Inferior parietal cortex (tissue), 1 donor: ENCODE results near the gene MLLT3.

Source experiments
- DNase-seq: peaks from one replicate; pipeline ENCODE4 v3.0.0-alpha.2; 2016; ENCODE audit errors: extremely low spot score

Gene MLLT3

GRCh38 chr9:20512106-20512505 is 110.2 kb downstream of the MLLT3 start:
- DNase-seq: no peak

GRCh38 chr9:20511686-20512085 is 110.6 kb downstream of the MLLT3 start:
- DNase-seq: no peak

- DNase-seq: no peak
These were observed 112.8 kb downstream of the MLLT3 start for GRCh38 chr9:20509466-20509865.

- no peak for DNase-seq
These were observed 114.1 kb downstream of the MLLT3 start for GRCh38 chr9:20508242-20508641.

- DNase-seq: no peak
These were observed 114.9 kb downstream of the MLLT3 start for GRCh38 chr9:20507431-20507830.

GRCh38 chr9:20506099-20506900 is 116.0 kb downstream of the MLLT3 start:
- no peak for DNase-seq

- DNase-seq: no peak
These were observed 116.7 kb downstream of the MLLT3 start for GRCh38 chr9:20505574-20505973.

DNA sequence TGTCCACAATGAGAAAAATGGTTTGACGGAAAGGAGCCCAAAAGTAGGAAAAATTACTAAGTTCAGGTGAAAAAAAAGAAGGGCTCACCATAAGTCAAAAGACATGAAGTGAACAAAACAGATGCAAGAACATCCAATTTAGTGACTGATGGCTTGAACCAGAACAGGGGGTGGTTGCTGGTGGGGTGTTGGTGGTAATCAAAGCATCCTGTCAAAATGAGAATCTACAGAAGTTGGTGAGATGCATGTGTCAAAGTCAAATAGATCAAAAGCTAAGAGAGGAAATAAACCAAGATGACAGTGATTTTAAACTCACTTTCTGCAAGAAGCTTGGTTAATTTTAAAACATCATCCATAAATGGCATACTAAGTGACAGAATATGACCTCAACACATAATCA is 117.4 kb downstream of the MLLT3 start:
- no peak for DNase-seq

DNA sequence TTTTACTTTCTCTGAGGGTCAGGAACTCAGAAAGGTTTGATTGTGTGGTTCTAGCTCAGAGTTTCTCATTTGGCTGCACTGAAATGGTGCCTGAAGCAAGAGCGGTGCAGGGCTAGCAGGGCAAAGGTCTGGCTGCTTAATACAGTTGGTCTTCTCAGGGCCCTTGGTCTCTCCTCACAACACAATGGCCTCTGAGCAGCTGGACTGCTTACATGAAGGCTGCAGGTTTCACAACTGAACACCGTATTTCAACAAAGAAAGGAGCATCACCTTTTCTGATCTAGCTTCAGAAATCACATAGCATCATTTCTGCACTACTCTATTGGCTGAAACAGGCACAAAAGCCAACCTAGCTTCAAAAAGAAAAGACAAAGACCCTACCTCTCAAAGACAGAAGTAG is 122.2 kb downstream of the MLLT3 start:
- DNase-seq: no peak

DNA sequence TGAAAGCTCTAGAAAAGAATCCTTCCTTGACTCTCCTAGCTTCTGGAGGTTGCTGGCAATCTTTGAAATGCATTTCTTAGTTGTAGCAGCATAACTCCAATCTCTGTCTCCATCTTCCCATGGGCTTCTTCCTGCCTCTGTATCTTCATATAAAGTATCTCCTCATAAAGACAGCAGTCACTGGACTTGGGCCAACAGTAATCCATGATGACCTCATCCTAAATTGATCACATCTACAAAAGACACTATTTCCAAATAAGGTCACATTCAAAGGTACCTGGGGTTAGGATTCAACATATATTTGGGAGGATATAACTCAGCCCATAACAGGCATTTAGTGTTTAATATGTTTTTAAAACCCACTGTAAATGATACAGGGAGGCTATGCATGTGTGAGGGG is 123.3 kb downstream of the MLLT3 start:
- DNase-seq: no peak

GRCh38 chr9:20496328-20496727 is 126.0 kb downstream of the MLLT3 start:
- DNase-seq: no peak

DNA sequence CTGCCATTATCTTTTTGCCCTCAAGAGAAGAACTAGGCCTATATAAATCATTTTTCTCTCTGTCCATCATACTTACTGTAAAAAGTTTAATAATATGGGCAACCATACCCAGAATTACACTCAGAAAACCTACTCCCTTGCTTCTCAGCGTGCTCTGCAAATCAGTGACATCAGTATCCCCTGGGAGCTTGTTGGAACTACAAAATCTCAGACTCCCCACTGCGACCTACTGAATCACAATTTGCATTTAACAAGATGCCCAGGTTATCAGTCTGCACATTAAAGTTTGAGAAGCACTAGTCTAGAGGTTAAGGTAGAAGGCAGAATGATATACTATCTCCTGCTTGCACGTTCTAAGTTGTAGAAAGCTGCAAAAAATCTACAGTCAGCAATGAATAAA is 127.2 kb downstream of the MLLT3 start:
- no peak for DNase-seq

GRCh38 chr9:20494035-20494434 is 128.3 kb downstream of the MLLT3 start:
- DNase-seq: no peak

GRCh38 chr9:20492772-20493171 is 129.5 kb downstream of the MLLT3 start:
- no peak for DNase-seq

DNA sequence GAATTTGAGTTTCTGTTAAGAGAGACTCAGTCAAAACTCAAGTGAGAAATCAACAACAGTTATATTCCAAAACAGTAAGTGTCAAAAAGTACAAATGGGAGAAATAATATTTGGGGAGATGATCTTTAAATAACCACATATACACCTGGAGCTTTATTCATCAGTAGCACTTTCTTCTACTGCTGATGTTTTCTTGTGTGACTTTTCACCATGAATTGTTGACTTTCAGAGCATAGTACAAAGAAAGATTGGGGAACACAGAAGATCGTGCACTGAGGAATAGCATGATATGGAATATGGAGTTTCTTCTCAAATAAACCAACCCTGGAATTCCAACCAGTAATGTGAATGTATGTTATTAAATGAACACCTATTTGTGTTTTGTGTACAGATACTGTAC is 130.7 kb downstream of the MLLT3 start:
- DNase-seq: no peak

DNA sequence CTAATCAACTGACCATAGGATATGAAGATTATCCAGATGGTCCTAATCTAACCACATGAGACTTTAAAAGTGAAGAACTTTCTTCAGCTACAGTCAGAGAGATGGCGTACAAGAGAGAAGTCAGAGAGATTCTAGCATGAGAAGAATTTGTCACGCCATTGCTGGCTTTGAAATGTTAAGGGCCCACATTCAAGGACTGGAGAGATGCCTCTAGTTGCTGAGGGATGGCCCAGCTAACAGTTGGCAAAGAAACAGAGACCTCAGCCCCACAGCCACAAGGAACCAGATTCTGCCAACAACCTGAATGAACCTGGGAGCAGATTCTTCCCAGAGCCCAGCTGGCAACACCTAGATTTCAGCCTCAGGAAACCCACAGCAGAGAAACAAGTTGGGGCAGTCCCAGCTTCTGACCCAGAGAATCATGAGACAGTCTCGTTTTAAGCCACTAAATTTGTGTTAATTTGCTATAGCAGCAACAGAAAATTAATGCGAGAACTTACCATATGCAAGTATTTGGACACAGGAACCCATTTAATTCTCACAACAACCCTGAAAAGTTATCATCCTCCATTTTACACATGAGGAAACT is 132.0 kb downstream of the MLLT3 start:
- no peak for DNase-seq

DNA sequence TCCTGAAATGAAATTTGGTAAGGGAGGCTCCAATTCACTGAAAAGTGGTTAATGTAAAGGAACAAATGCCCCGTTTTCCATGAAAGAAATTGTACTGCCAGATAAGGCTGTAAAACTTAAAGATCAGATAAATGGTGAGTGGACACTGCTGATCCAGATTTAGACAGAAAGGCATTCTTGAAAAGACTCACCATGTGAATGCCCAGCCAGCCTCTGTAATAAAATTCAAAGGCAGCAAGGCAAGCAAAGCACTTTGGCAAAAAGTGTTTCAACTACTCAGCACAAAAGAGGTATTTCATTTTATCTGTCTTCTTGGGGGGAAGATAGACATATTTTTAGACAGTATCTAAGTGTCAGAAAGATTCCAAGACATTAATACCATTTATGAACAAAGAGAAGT is 133.6 kb downstream of the MLLT3 start:
- DNase-seq: no peak

DNA sequence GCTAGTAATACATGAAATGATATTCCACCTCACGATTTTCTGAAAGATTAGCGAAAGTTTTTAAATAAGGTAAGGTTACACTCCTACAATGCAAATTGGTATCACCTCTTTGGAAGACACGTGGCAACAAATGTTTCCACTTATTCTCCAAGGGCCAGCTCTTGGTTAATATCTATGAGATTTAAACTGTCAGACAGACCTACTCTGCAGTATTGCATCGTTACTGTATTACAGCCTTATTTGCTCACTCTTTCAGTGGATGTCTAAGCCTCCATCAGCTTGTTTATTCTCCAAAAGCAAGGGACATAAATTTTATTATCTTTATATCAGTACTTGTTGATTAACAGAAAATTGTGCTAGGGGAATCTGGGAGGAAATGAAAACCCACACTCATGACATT is 135.7 kb downstream of the MLLT3 start:
- DNase-seq: no peak

DNA sequence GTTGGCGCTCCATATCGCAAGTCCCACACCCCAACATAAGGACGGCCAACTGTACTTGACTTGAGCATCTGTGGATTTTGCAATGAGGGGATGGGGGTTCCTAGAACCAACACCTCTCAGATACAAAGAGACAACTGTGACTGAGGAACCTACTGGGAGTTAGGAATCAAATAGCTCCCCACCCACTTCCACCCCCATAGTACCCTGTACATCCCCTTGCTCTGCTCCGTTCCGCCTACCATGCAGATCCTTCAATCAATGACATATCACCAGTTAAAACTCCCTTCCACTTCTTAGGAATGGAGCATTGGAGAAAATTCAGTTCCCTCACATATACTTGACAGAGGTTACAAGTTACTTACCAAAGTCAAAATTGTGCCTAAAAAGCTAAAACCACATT is 140.9 kb downstream of the MLLT3 start:
- no peak for DNase-seq

GRCh38 chr9:20480249-20480648 is 142.1 kb downstream of the MLLT3 start:
- no peak for DNase-seq

GRCh38 chr9:20479419-20480155 is 142.7 kb downstream of the MLLT3 start:
- no peak for DNase-seq

- DNase-seq: no peak
These were observed 143.5 kb downstream of the MLLT3 start for GRCh38 chr9:20478786-20479185.
